SK-N-MC (cell line): Measurements from ENCODE around the gene PSMA3.

ENCODE experiments used
- EZH2 ChIP-seq: fragments of 200-600 bp; sonication (generic); IDR thresholded peaks from one replicate; pipeline ENCODE4 v1.6.1; 2017; ENCODE audit warnings: antibody characterized with exemption
- FOXP2 ChIP-seq: optimal IDR thresholded peaks from 2 replicates; pipeline ENCODE3; 2011; ENCODE audit warnings: mild to moderate bottlenecking, moderate library complexity; ENCODE audit not compliant: insufficient read depth; ENCODE audit errors: extremely low read length, control extremely low read depth
- POLR2AphosphoS5 ChIP-seq: IDR thresholded peaks from 2 replicates; pipeline ENCODE4 v1.6.1; 2012; ENCODE audit warnings: mild to moderate bottlenecking, low read depth, low read length, borderline replicate concordance

DNA sequence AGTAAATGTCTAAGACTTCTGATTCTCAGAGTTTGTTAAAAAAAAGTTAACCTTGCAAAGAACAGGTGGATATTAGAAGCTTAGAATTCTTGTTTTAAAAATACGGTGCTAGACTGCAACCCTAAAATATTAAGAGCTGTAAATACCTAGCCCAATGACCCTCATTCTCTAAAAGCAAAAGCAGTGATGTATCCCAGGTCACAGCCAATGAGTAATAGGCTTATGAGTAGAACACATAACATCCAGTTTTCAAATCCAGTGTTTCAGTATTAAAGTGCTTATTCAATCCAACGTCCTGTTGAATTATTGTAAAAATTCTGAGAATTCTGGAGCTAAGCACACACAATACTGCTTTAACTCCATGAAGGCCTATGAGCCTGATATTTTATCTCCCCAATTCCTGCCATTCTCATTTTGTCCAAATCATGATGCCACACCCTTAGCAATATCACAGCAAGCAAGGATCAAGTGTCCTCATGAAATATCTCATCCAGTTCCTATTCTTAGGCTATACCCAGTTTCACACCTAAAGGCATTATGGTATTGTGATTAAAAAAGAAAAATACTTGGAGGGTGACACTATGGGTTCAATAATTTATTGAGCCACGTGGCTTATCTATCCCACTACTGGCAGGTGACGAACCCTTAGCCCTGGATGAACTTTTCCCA lies 38.4 kb downstream of the PSMA3 start:
- TF ChIP-seq POLR2AphosphoS5: no peak
- TF ChIP-seq EZH2: no peak
- no peak for TF ChIP-seq FOXP2
